A549 (cell line): ENCODE results near the gene CASP3. TPM values are rescaled to one million over a fixed set of nuclear protein-coding genes. Genes with fewer than 3 reads are reported as not detected.

Experiments used
- ATAC-seq, 2 experiments: fragments of 200-7000 bp in 1 of 2; fragments of >200 bp in 1 of 2; cut with Nextera tagmentation in 1 of 2; cut with Tn5 transposase in 1 of 2; 3 replicates each; pipeline versions ENCODE4 v1.8.0 to v1.9.1; 2018 to 2020; ENCODE audit warnings: mild to moderate bottlenecking in 1 of 2, moderate library complexity in 1 of 2
- CTCF ChIA-PET: fragments of 300-600 bp; sonication (Branson Sonifier 250); formaldehyde crosslinking; extraction: SDS; loops from one replicate; lab custom pipeline; 2021; ENCODE audit warnings: antibody characterized with exemption, inconsistent platforms; lab: Yijun Ruan, JAX
- POLR2A ChIA-PET: fragments of 350-600 bp; formaldehyde crosslinking; extraction: SDS; loops from one replicate; lab custom pipeline; 2021; ENCODE audit warnings: antibody characterized with exemption, inconsistent platforms; lab: Yijun Ruan, JAX
- DNase-seq, 2 experiments: peaks; one replicate each; pipeline versions ENCODE4 v3.0.0 to v3.0.0-alpha.2; 2011 to 2016; ENCODE audit warnings: low read depth in 1 of 2, low spot score in 1 of 2
- FAIRE-seq: peaks from 2 replicates; lab custom pipeline; 2011; peaks lifted over from hg19 to GRCh38; lab: Jason Lieb, UNC
- H3K27ac ChIP-seq, 2 experiments: fragments of >200 bp; sonication (Bioruptor Twin); formaldehyde crosslinking; 3 replicates each; pipeline ENCODE4 v1.5.1; 2016 to 2017
- H3K4me1 ChIP-seq: fragments of >200 bp; sonication (Bioruptor Twin); formaldehyde crosslinking; 3 replicates; pipeline ENCODE4 v1.6.1; 2016
- H3K4me2 ChIP-seq: fragments of >200 bp; sonication (Bioruptor Twin); formaldehyde crosslinking; 3 replicates; pipeline ENCODE4 v1.6.1; 2016
- H3K4me3 ChIP-seq: fragments of >200 bp; sonication (Bioruptor Twin); formaldehyde crosslinking; 3 replicates; pipeline ENCODE4 v1.5.1; 2016
- H3K9me3 ChIP-seq: fragments of >200 bp; sonication (Bioruptor Twin); formaldehyde crosslinking; 3 replicates; pipeline ENCODE4 v1.6.1; 2016
- BHLHE40 ChIP-seq: IDR thresholded peaks from 2 replicates; pipeline ENCODE4 v1.6.1; 2012; ENCODE audit warnings: low read depth, low read length, inconsistent platforms
- CBX2 ChIP-seq: fragments of 200-600 bp; sonication (generic); IDR thresholded peaks from 2 replicates; pipeline ENCODE4 v1.6.1; 2016; ENCODE audit warnings: low read depth, mild to moderate bottlenecking, borderline replicate concordance
- CBX8 ChIP-seq: fragments of 200-600 bp; sonication (generic); IDR thresholded peaks from 2 replicates; pipeline ENCODE4 v1.6.1; 2016
- CHD4 ChIP-seq: fragments of 200-600 bp; sonication (generic); IDR thresholded peaks from 2 replicates; pipeline ENCODE4 v1.6.1; 2016; ENCODE audit warnings: antibody characterized with exemption, mild to moderate bottlenecking, borderline replicate concordance
- EHF ChIP-seq: fragments of 250-450 bp; sonication (Bioruptor Pico); IDR thresholded peaks from 2 replicates; pipeline ENCODE4 v1.5.0; 2020; ENCODE audit warnings: mild to moderate bottlenecking
- EHMT2 ChIP-seq: fragments of 200-600 bp; sonication (generic); IDR thresholded peaks from 2 replicates; pipeline ENCODE4 v1.6.1; 2016; ENCODE audit warnings: antibody characterized with exemption, low read depth, mild to moderate bottlenecking, moderate library complexity
- FOXS1 ChIP-seq: fragments of 250-450 bp; sonication (Bioruptor Pico); IDR thresholded peaks from 2 replicates; pipeline ENCODE4 v1.5.0; 2020; ENCODE audit warnings: mild to moderate bottlenecking, moderate library complexity
- HOXA7 ChIP-seq: fragments of 250-450 bp; sonication (Bioruptor Pico); IDR thresholded peaks from 2 replicates; pipeline ENCODE4 v1.5.0; 2020; ENCODE audit warnings: mild to moderate bottlenecking, moderate library complexity
- HOXB13 ChIP-seq: fragments of 250-450 bp; sonication (Bioruptor Pico); IDR thresholded peaks from 2 replicates; pipeline ENCODE4 v1.5.0; 2020; ENCODE audit warnings: low read depth, mild to moderate bottlenecking, moderate library complexity
- HOXB5 ChIP-seq: fragments of 250-450 bp; sonication (Bioruptor Pico); IDR thresholded peaks from 2 replicates; pipeline ENCODE4 v1.5.0; 2020; ENCODE audit warnings: mild to moderate bottlenecking, moderate library complexity
- JUN ChIP-seq, 2 experiments: fragments of >200 bp; sonication (Bioruptor Twin); formaldehyde crosslinking; IDR thresholded peaks; 2 replicates in 1 of 2; 3 replicates in 1 of 2; pipeline ENCODE4 v1.6.1; 2016 to 2017
- JUNB ChIP-seq: fragments of >200 bp; sonication (Bioruptor Twin); formaldehyde crosslinking; IDR thresholded peaks from 2 replicates; pipeline ENCODE4 v1.6.1; 2016
- KDM1A ChIP-seq: fragments of 200-600 bp; sonication (generic); IDR thresholded peaks from 2 replicates; pipeline ENCODE4 v1.6.1; 2016; ENCODE audit warnings: low read depth, mild to moderate bottlenecking
- NPAS2 ChIP-seq: fragments of 250-450 bp; sonication (Bioruptor Pico); IDR thresholded peaks from 2 replicates; pipeline ENCODE4 v1.8.0; 2022; ENCODE audit warnings: mild to moderate bottlenecking, moderate library complexity, borderline replicate concordance
- PHF8 ChIP-seq: fragments of 200-600 bp; sonication (generic); IDR thresholded peaks from 2 replicates; pipeline ENCODE4 v1.6.1; 2016; ENCODE audit warnings: low read depth, mild to moderate bottlenecking, antibody characterized with exemption, moderate library complexity, borderline replicate concordance
- POLR2A ChIP-seq: IDR thresholded peaks from 2 replicates; pipeline ENCODE4 v1.6.1; 2012; ENCODE audit warnings: mild to moderate bottlenecking, low read length
- POLR2AphosphoS2 ChIP-seq: conservative IDR thresholded peaks from 2 replicates; pipeline ENCODE4 v1.6.1; 2012; ENCODE audit warnings: low read length, improper control_type of control experiment, inconsistent platforms
- RARB ChIP-seq: fragments of 250-450 bp; sonication (Bioruptor Pico); IDR thresholded peaks from 2 replicates; pipeline ENCODE4 v1.8.0; 2021; ENCODE audit warnings: mild to moderate bottlenecking, moderate library complexity
- RCOR1 ChIP-seq: fragments of 150-350 bp; IDR thresholded peaks from 2 replicates; pipeline ENCODE4 v1.6.1; 2014; ENCODE audit warnings: antibody characterized with exemption, low read length, low read depth
- RFX5 ChIP-seq: fragments of 450-650 bp; IDR thresholded peaks from 2 replicates; pipeline ENCODE4 v1.7.1; 2014; ENCODE audit warnings: antibody characterized with exemption, mild to moderate bottlenecking, moderate library complexity
- RNF2 ChIP-seq: fragments of 200-600 bp; sonication (generic); IDR thresholded peaks from 2 replicates; pipeline ENCODE4 v1.6.1; 2016; ENCODE audit warnings: low read depth, mild to moderate bottlenecking, antibody characterized with exemption, moderate library complexity, borderline replicate concordance
- ZFP36 ChIP-seq: fragments of 450-650 bp; IDR thresholded peaks from 2 replicates; pipeline ENCODE4 v1.6.1; 2014; ENCODE audit warnings: borderline replicate concordance; ENCODE audit not compliant: partially characterized antibody
- WGBS: methylation state at CpG from one replicate; pipeline ENCODE4 v1.1.6; 2017; ENCODE audit errors: missing lambda C conversion rate; 5-methylcytosine and 5-hydroxymethylcytosine counted together
- polyA plus RNA-seq, 4 experiments: library from polyadenylated mRNA; depleted of rRNA in 3 of 4; stranded (reverse); fragments of >200 nt; fragmentation: RNase III in 1 of 4; extraction: RNeasy Plus Mini Kit Qiagen cat#74134 plus additional on column Dnase treatment in 1 of 4; gene quantifications; 2 replicates in 3 of 4; 3 replicates in 1 of 4; pipeline ENCODE4 v1.2.3, GENCODE V29; 2011 to 2017
- TF ChIP-seq, protein P1 (sequence below): fragments of >200 bp; sonication (Bioruptor Twin); formaldehyde crosslinking; IDR thresholded peaks from 2 replicates; pipeline ENCODE4 v1.6.1; 2016
- TF ChIP-seq, protein P2 (sequence below): IDR thresholded peaks from 2 replicates; pipeline ENCODE4 v1.6.1; 2012
- TF ChIP-seq, protein P3 (sequence below): fragments of 150-350 bp; IDR thresholded peaks from 2 replicates; pipeline ENCODE4 v1.6.1; 2014; ENCODE audit warnings: low read depth, mild to moderate bottlenecking, low read length
- TF ChIP-seq, protein P4 (sequence below): IDR thresholded peaks from 2 replicates; pipeline ENCODE4 v1.6.1; 2012; ENCODE audit warnings: low read depth, borderline replicate concordance

Gene CASP3
- polyA plus RNA-seq, 2 of the 4 experiments (the other 2 are of a cell fraction) = 17.4 to 25.4 TPM

DNA sequence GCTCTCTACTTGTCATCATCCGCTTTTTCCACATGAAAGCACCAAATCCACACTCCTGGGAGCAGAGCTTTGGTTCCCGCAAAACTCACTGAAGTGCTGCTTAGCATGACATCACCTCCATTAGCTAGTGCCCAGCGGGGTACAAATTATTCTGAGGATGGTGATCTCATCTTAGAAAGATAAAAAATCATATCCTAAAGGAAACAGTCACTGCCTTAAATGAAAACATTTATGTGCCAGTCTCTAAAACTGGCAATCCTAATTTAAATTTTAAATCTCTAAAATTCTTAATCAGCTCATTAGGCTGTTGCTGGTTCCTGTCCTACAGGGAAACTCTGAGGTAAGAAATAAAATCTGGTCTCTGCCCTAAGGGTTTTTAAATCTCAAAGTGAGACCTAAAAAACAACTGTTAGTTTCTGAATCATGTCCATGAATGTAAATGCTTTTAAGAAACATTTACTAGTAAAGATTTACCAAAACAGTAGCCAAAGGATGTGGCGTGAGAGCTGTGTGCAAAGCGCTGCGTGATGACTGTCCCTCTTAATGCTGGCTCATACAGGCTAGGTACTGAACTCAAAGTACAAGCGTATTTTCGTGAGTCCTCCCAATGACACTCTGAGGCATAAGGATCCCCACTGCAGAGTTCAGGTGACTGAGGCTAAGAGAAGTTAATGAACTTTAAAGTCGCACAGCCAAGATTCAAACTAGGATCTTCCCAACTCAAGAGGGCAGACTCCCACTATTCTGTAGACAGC is 4.5 kb downstream of the CASP3 start:
- Histone ChIP-seq H3K9me3 (no peaks in the 10 kb centered on the region), H3K4me1 (peaks cover 10% of the 10 kb centered on the region), H3K4me3 (no peak overlapping the region), H3K4me2 (no peak overlapping the region), H3K27ac (no peak overlapping the region)
- TF ChIP-seq, protein P1, sequence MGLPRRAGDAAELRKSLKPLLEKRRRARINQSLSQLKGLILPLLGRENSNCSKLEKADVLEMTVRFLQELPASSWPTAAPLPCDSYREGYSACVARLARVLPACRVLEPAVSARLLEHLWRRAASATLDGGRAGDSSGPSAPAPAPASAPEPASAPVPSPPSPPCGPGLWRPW = no peak
- no peak for TF ChIP-seq RNF2
- TF ChIP-seq POLR2A = no peak
- TF ChIP-seq KDM1A = no peak
- no peak for TF ChIP-seq HOXB13
- ChIA-PET CTCF (no interaction called here), POLR2A (no interaction called here)
- DNase-seq = no peak
- WGBS = 86% methylated on average over 9 of the region's 9 CpGs
- FAIRE-seq = no peak
- no peak for ATAC-seq

DNA sequence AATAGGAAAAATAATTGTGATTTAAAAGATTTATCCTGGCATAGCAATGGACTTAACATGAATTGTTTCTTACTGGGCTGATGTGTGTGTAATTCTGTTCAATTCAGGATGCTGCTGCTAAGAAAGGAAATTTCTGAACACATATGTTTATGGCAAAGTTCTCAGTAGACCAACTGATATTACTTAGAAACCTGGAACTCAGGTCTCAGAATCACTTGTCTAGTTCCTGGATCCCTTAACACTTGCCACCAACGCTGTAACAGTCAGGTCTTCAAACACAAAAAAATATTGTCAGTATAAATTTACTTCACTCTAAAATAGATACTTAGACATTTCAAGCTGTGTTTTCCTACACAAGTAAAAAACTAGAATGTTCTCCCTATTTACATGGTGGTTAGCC is 5.5 kb downstream of the CASP3 start:
- Histone ChIP-seq H3K9me3 (no peaks in the 10 kb centered on the region), H3K4me2 (no peak overlapping the region), H3K4me1 (peaks cover 10% of the 10 kb centered on the region), H3K27ac (no peak overlapping the region), H3K4me3 (no peak overlapping the region)
- ChIA-PET CTCF (no interaction called here), POLR2A (no interaction called here)
- DNase-seq = no peak
- TF ChIP-seq NPAS2 (CRISPR knock-in tag) (no peak), CBX2 (no peak), CHD4 (no peak), JUNB (no peak), HOXB13 (no peak), RCOR1 (no peak), JUN (IDR thresholded peaks at IDR 0.05) (no peak), BHLHE40 (no peak), HOXB5 (CRISPR knock-in tag) (no peak), PHF8 (no peak), POLR2AphosphoS2 (no peak), CBX8 (no peak), RNF2 (no peak), ZFP36 (no peak), EHMT2 (no peak), RFX5 (no peak)
- TF ChIP-seq, protein P2, sequence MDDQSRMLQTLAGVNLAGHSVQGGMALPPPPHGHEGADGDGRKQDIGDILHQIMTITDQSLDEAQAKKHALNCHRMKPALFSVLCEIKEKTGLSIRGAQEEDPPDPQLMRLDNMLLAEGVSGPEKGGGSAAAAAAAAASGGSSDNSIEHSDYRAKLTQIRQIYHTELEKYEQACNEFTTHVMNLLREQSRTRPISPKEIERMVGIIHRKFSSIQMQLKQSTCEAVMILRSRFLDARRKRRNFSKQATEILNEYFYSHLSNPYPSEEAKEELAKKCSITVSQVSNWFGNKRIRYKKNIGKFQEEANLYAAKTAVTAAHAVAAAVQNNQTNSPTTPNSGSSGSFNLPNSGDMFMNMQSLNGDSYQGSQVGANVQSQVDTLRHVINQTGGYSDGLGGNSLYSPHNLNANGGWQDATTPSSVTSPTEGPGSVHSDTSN = no peak
- TF ChIP-seq, protein P3, sequence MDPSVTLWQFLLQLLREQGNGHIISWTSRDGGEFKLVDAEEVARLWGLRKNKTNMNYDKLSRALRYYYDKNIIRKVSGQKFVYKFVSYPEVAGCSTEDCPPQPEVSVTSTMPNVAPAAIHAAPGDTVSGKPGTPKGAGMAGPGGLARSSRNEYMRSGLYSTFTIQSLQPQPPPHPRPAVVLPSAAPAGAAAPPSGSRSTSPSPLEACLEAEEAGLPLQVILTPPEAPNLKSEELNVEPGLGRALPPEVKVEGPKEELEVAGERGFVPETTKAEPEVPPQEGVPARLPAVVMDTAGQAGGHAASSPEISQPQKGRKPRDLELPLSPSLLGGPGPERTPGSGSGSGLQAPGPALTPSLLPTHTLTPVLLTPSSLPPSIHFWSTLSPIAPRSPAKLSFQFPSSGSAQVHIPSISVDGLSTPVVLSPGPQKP = no peak
- TF ChIP-seq, protein P4, sequence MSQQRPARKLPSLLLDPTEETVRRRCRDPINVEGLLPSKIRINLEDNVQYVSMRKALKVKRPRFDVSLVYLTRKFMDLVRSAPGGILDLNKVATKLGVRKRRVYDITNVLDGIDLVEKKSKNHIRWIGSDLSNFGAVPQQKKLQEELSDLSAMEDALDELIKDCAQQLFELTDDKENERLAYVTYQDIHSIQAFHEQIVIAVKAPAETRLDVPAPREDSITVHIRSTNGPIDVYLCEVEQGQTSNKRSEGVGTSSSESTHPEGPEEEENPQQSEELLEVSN = no peak
- WGBS = 100% methylated on average over 1 of the region's 1 CpG
- no peak for ATAC-seq
- no peak for FAIRE-seq

DNA sequence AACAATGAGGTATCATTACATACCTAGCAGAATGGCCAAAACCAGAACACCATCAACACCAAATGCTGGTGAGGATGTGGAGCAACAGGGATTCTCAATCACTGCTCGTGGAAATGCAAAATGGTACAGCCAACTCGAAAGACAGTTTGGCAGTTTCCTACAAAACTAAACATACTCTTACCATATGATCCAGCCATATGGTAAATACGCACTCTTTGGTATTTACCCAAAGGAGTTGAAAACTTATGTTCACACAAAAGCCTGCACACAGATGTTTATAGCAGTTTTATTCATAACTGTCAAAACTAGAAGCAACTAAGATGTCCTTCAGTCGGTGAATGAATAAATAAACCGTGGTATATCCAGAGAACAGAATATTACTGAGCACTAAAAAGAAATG is 7.8 kb downstream of the CASP3 start:
- H3K9me3 ChIP-seq = no peaks in the 10 kb centered on the region
- no peaks in the 10 kb centered on the region for H3K4me1 ChIP-seq
- H3K27ac ChIP-seq = no peak overlapping the region
- no peak for TF ChIP-seq BHLHE40
- TF ChIP-seq FOXS1 (CRISPR knock-in tag) = no peak
- TF ChIP-seq EHF = no peak
- TF ChIP-seq, protein P3 = no peak
- no peak for TF ChIP-seq POLR2A
- TF ChIP-seq, protein P1 = no peak
- TF ChIP-seq JUN (IDR thresholded peaks at IDR 0.05) = no peak
- no peak for TF ChIP-seq RARB
- TF ChIP-seq HOXA7 (CRISPR knock-in tag) = no peak
- no peak for TF ChIP-seq RCOR1
- TF ChIP-seq ZFP36 = no peak
- ChIA-PET CTCF (no interaction called here), POLR2A (no interaction called here)
- ATAC-seq (no peak), FAIRE-seq (no peak), DNase-seq (no peak)
- H3K4me3 ChIP-seq = no peak overlapping the region
- H3K4me2 ChIP-seq = no peak overlapping the region
- WGBS = 94% methylated on average over 5 of the region's 5 CpGs
